ENCODE data around the gene KIAA0825.

Gene KIAA0825

GRCh38 chr5:94274707-94275106 is 343.7 kb downstream of the KIAA0825 start:
- Histone ChIP-seq H3K4me3 (ENCODE audit: low read length) (no peak overlapping the region), H3K9me3 (ENCODE audit: control insufficient read depth, insufficient read depth, low read length) (no peaks in the 10 kb centered on the region), H3K27ac (ENCODE audit: low read depth, low read length) (no peak overlapping the region), H3K36me3 (ENCODE audit: control insufficient read depth, low read length) (no peaks in the 10 kb centered on the region), H4K20me1 (ENCODE audit: control insufficient read depth, insufficient read depth, low read depth, low read length) (no peaks in the 10 kb centered on the region), H3K79me2 (ENCODE audit: control insufficient read depth, low read length) (no peaks in the 10 kb centered on the region), H3K27me3 (ENCODE audit: control insufficient read depth, low read length) (no peaks in the 10 kb centered on the region), H3F3A (ENCODE audit: control insufficient read depth, insufficient read depth) (no peaks in the 10 kb centered on the region), H3K4me1 (ENCODE audit: control insufficient read depth, low read length) (no peaks in the 10 kb centered on the region), H3K4me2 (ENCODE audit: low read length) (no peak overlapping the region), H3K9me2 (replicated peaks; ENCODE audit: control insufficient read depth, low read length) (no peaks in the 10 kb centered on the region)
- TF ChIP-seq, protein P1, sequence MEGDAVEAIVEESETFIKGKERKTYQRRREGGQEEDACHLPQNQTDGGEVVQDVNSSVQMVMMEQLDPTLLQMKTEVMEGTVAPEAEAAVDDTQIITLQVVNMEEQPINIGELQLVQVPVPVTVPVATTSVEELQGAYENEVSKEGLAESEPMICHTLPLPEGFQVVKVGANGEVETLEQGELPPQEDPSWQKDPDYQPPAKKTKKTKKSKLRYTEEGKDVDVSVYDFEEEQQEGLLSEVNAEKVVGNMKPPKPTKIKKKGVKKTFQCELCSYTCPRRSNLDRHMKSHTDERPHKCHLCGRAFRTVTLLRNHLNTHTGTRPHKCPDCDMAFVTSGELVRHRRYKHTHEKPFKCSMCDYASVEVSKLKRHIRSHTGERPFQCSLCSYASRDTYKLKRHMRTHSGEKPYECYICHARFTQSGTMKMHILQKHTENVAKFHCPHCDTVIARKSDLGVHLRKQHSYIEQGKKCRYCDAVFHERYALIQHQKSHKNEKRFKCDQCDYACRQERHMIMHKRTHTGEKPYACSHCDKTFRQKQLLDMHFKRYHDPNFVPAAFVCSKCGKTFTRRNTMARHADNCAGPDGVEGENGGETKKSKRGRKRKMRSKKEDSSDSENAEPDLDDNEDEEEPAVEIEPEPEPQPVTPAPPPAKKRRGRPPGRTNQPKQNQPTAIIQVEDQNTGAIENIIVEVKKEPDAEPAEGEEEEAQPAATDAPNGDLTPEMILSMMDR (IDR thresholded peaks at IDR 0.05; ENCODE audit: low read depth, low read length, poor library complexity, severe bottlenecking): no peak
- TF ChIP-seq EZH2phosphoT487 (IDR thresholded peaks at IDR 0.05; ENCODE audit: borderline replicate concordance, low read length): no peak

- no peaks in the 10 kb centered on the region for H3K79me2 ChIP-seq (ENCODE audit: control insufficient read depth, low read length)
- no peak overlapping the region for H3K4me2 ChIP-seq (ENCODE audit: low read length)
- no peaks in the 10 kb centered on the region for H3K36me3 ChIP-seq (ENCODE audit: control insufficient read depth, low read length)
- TF ChIP-seq, protein P1 (IDR thresholded peaks at IDR 0.05; ENCODE audit: low read depth, low read length, poor library complexity, severe bottlenecking): no peak
- TF ChIP-seq EZH2phosphoT487 (IDR thresholded peaks at IDR 0.05; ENCODE audit: borderline replicate concordance, low read length): no peak
- H3K9me3 ChIP-seq (ENCODE audit: control insufficient read depth, insufficient read depth, low read length): no peaks in the 10 kb centered on the region
- no peaks in the 10 kb centered on the region for H3K27me3 ChIP-seq (ENCODE audit: control insufficient read depth, low read length)
- no peaks in the 10 kb centered on the region for H3K4me1 ChIP-seq (ENCODE audit: control insufficient read depth, low read length)
- H3F3A ChIP-seq (ENCODE audit: control insufficient read depth, insufficient read depth): no peaks in the 10 kb centered on the region
- no peaks in the 10 kb centered on the region for H3K9me2 ChIP-seq (replicated peaks; ENCODE audit: control insufficient read depth, low read length)
- no peak overlapping the region for H3K27ac ChIP-seq (ENCODE audit: low read depth, low read length)
- no peak overlapping the region for H3K4me3 ChIP-seq (ENCODE audit: low read length)
- H4K20me1 ChIP-seq (ENCODE audit: control insufficient read depth, insufficient read depth, low read depth, low read length): no peaks in the 10 kb centered on the region
These were observed 350.2 kb downstream of the KIAA0825 start for GRCh38 chr5:94268226-94268625.

- no peak overlapping the region for H3K4me3 ChIP-seq (ENCODE audit: low read length)
- H3K36me3 ChIP-seq (ENCODE audit: control insufficient read depth, low read length): no peaks in the 10 kb centered on the region
- no peaks in the 10 kb centered on the region for H3K4me1 ChIP-seq (ENCODE audit: control insufficient read depth, low read length)
- H3F3A ChIP-seq (ENCODE audit: control insufficient read depth, insufficient read depth): no peaks in the 10 kb centered on the region
- no peaks in the 10 kb centered on the region for H3K27me3 ChIP-seq (ENCODE audit: control insufficient read depth, low read length)
- TF ChIP-seq, protein P1 (IDR thresholded peaks at IDR 0.05; ENCODE audit: low read depth, low read length, poor library complexity, severe bottlenecking): no peak
- no peak for TF ChIP-seq EZH2phosphoT487 (IDR thresholded peaks at IDR 0.05; ENCODE audit: borderline replicate concordance, low read length)
- no peaks in the 10 kb centered on the region for H3K9me3 ChIP-seq (ENCODE audit: control insufficient read depth, insufficient read depth, low read length)
- H4K20me1 ChIP-seq (ENCODE audit: control insufficient read depth, insufficient read depth, low read depth, low read length): no peaks in the 10 kb centered on the region
- H3K9me2 ChIP-seq (replicated peaks; ENCODE audit: control insufficient read depth, low read length): no peaks in the 10 kb centered on the region
- H3K79me2 ChIP-seq (ENCODE audit: control insufficient read depth, low read length): no peaks in the 10 kb centered on the region
- H3K27ac ChIP-seq (ENCODE audit: low read depth, low read length): no peak overlapping the region
- H3K4me2 ChIP-seq (ENCODE audit: low read length): no peak overlapping the region
These were observed 351.0 kb downstream of the KIAA0825 start for GRCh38 chr5:94267350-94267899.
